Upper lobe of left lung (tissue), 6 donors: ENCODE data around the gene ZNF740. TPM values are rescaled to one million over a fixed set of nuclear protein-coding genes. Genes with fewer than 3 reads are reported as not detected.

Source experiments
- ATAC-seq, 2 donors: fragments of 200-7000 bp; cut with Tn5 transposase; one replicate each; pipeline ENCODE4 v1.9.1; 2022; ENCODE audit warnings: mild to moderate bottlenecking in 2 of 2, moderate library complexity in 2 of 2; ENCODE audit not compliant: low FRiP score in 2 of 2
- DNase-seq, 2 donors: peaks; one replicate each; pipeline ENCODE4 v3.0.0-alpha.2; 2019 to 2020
- H3K27ac ChIP-seq, 4 donors: fragments of 200-600 bp; sonication (generic); one replicate each; pipeline ENCODE4 v1.5.1; 2016 to 2019
- H3K27me3 ChIP-seq, 4 donors: fragments of 200-600 bp; sonication (generic); one replicate each; pipeline ENCODE4 v1.5.1; 2017 to 2019
- H3K36me3 ChIP-seq, 4 donors: fragments of 200-600 bp; sonication (generic); one replicate each; pipeline ENCODE4 v1.5.1; 2016 to 2019
- H3K4me1 ChIP-seq, 4 donors: fragments of 200-600 bp; sonication (generic); one replicate each; pipeline ENCODE4 v1.5.1; 2018 to 2019
- H3K4me3 ChIP-seq, 4 donors: fragments of 200-600 bp; sonication (generic); one replicate each; pipeline ENCODE4 v1.5.1; 2017 to 2019; ENCODE audit warnings: mild to moderate bottlenecking in 2 of 4, moderate library complexity in 1 of 4
- H3K9me3 ChIP-seq, 4 donors: fragments of 200-600 bp; sonication (generic); one replicate each; pipeline ENCODE4 v1.5.1; 2018 to 2019
- EP300 ChIP-seq, 4 donors: sonication (generic); formaldehyde crosslinking; IDR thresholded peaks; one replicate each; pipeline ENCODE4 v1.5.1; 2017; ENCODE audit warnings: antibody characterized with exemption in 4 of 4, control low read depth in 2 of 4
- POLR2A ChIP-seq, 4 donors: fragments of 450-650 bp; IDR thresholded peaks; one replicate each; pipeline ENCODE4 v1.5.1; 2016 to 2017; ENCODE audit warnings: antibody characterized with exemption in 4 of 4, mild to moderate bottlenecking in 2 of 4
- POLR2AphosphoS5 ChIP-seq, 2 donors: sonication (generic); formaldehyde crosslinking; IDR thresholded peaks; one replicate each; pipeline ENCODE4 v1.5.1; 2017; ENCODE audit warnings: antibody characterized with exemption in 2 of 2
- WGBS, 2 donors: methylation state at CpG; one replicate each; pipeline ENCODE4 v1.1.5; 2017 to 2018; 5-methylcytosine and 5-hydroxymethylcytosine counted together
- total RNA-seq, 6 donors: library from RNA; depleted of rRNA in 4 of 6; stranded (reverse); fragments of >200 nt in 4 of 6; gene quantifications; one replicate each; pipeline versions ENCODE4 v1.1.0 to v1.2.1, GENCODE V29; 2016 to 2021
- TF ChIP-seq, protein P1 (sequence below), 6 experiments: fragments of 450-650 bp in 4 of 6; fragments of 200-600 bp in 2 of 6; sonication (generic) in 2 of 6; IDR thresholded peaks; one replicate each; pipeline ENCODE4 v1.5.1; 2016 to 2019; ENCODE audit warnings: antibody characterized with exemption in 6 of 6
- donor health status: DM: no; HTN: no; CAD: no; lungs with moderate emphysema.
- donor health status: DM: no; HTN: yes; CAD: no; lungs with severe emphysema.

Gene ZNF740
- total RNA-seq, 6 donors from 2014 or later = 9.6 to 52.4 (median 24.0) TPM

DNA sequence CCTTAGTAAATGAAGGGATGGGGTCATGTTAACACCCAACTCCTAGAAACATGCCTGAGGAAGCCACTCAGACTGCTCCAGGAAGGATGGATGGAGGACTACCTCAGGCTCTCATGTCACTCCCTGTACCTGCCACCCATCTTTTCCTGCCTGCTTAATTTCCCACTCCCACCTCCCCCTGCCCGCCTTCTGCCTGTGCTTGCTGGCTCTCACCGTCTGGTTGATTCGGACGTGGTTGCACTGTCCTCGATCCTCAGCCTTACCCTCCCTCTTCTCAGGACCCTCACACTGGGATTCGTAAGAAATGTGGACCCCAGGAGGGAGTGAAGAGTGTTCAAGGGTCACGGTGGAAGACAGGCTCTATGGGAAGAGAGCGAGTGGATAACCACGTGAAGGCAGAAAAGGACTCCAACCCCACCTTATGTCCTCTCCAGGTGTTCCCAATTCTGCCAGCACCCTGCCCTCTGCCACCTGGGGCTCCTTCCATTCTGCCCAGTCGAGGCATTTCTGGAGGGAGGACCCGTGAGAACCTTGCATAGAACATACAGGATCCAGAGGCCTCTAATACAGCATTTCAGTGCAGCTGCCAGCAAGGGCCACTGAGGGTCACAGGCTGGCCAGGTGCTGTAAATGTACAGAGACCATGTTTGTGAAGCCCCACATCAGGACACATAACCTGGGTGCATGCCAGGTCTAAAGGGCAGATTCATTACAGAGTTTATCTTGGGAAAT is 13.6 kb downstream of the ZNF740 start:
- no peak overlapping the region for H3K4me3 ChIP-seq
- TF ChIP-seq EP300 (IDR thresholded peaks at IDR 0.05) = no peak
- no peak for TF ChIP-seq POLR2A (IDR thresholded peaks at IDR 0.05)
- no peak for TF ChIP-seq POLR2AphosphoS5 (IDR thresholded peaks at IDR 0.05)
- TF ChIP-seq, protein P1, sequence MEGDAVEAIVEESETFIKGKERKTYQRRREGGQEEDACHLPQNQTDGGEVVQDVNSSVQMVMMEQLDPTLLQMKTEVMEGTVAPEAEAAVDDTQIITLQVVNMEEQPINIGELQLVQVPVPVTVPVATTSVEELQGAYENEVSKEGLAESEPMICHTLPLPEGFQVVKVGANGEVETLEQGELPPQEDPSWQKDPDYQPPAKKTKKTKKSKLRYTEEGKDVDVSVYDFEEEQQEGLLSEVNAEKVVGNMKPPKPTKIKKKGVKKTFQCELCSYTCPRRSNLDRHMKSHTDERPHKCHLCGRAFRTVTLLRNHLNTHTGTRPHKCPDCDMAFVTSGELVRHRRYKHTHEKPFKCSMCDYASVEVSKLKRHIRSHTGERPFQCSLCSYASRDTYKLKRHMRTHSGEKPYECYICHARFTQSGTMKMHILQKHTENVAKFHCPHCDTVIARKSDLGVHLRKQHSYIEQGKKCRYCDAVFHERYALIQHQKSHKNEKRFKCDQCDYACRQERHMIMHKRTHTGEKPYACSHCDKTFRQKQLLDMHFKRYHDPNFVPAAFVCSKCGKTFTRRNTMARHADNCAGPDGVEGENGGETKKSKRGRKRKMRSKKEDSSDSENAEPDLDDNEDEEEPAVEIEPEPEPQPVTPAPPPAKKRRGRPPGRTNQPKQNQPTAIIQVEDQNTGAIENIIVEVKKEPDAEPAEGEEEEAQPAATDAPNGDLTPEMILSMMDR (IDR thresholded peaks at IDR 0.05) = no peak
- H3K9me3 ChIP-seq = no peaks in the 10 kb centered on the region
- H3K27ac ChIP-seq = no peak overlapping the region
- no peak for ATAC-seq
- WGBS, 2 donors = 75 to 76% methylated on average over 10 to 11 of the region's 11 CpGs
- peaks cover 11 to 27% (median 16%) of the 10 kb centered on the region in 4 donors for H3K4me1 ChIP-seq
- H3K27me3 ChIP-seq = no peaks in the 10 kb centered on the region
- DNase-seq = no peak
- peaks cover 0 to 14% (median 4%) of the 10 kb centered on the region in 4 donors for H3K36me3 ChIP-seq

DNA sequence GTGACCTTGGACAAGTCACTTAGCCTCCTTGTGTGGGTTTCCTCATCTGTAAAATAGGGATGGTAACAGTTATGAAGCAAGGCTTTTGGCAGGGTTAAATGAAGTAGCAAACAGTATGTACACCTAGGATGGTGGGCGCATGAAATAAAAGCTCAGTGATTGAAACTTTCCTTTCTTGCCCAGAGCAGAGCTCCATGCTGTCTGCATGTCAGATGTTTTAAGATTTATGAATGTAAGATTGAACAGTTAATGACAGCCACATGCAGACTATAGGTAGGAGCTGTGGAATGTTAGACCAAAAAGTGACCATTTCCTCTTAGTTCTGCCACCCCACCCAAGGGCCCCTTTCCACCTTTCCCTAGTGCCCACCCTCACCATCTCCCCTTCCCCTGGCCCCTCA is 14.5 kb downstream of the ZNF740 start:
- DNase-seq (no peak), ATAC-seq (no peak)
- H3K27ac ChIP-seq = no peak overlapping the region
- no peaks in the 10 kb centered on the region for H3K27me3 ChIP-seq
- H3K4me3 ChIP-seq = no peak overlapping the region
- H3K4me1 ChIP-seq = peaks cover 11 to 25% (median 15%) of the 10 kb centered on the region in 4 donors
- H3K9me3 ChIP-seq = no peaks in the 10 kb centered on the region
- peaks cover 0 to 10% (median 4%) of the 10 kb centered on the region in 4 donors for H3K36me3 ChIP-seq
- 100% methylated on average over 1 of the region's 1 CpG for WGBS, 2 donors
- TF ChIP-seq POLR2AphosphoS5 (IDR thresholded peaks at IDR 0.05) (no peak), EP300 (IDR thresholded peaks at IDR 0.05) (no peak), POLR2A (IDR thresholded peaks at IDR 0.05) (no peak)
- TF ChIP-seq, protein P1 (IDR thresholded peaks at IDR 0.05) = no peak

DNA sequence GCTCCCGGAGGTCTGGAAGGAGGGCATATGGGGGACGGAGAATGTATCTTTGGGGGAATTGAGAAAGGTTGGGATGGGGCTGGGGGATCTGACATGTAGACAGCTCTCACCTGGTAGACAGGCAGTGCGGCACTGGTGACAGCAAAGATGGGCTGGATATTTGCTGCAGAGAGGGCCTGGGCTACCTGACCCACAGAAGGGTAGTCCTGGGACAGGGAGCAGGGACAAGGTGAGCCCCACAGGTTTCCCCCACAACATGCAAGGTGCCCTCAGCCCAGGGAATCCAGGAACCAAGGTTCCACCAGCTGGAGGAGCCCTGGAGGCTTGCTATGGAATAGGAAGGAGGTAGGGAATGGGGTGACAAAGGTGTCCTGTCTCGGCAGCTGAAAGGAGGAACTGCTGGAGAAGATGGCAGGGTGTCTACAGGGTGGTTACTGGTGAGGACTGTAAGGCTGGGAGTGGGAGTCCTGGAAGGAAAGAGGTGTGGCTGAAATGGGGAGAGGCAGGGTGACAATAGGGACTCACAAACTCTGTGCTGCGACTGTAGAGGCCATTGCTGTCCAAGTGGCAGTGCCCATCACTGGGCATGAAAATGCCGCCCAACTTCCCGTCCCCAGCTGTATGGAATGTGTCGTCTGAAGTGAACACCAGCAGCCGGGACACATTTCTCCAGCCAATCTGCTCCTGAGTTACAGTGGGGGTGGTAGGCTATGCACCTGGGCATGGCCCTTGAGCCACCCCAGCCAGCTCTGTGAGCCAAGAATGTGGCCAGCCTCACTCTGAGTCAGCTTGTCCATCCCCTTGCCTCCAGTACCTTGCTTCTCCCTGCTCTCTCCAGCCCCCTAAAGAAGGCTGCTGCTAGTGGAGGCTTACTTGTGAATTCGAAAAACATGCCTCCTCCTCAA is 15.2 kb downstream of the ZNF740 start:
- TF ChIP-seq POLR2A (IDR thresholded peaks at IDR 0.05) = no peak
- TF ChIP-seq, protein P1 (IDR thresholded peaks at IDR 0.05) = no peak
- no peak for TF ChIP-seq EP300 (IDR thresholded peaks at IDR 0.05)
- no peak for DNase-seq
- H3K9me3 ChIP-seq = no peaks in the 10 kb centered on the region
- no peak overlapping the region for H3K27ac ChIP-seq
- ATAC-seq = peak in 1 of 2 donors; percentile 34
- WGBS, 2 donors = 75 to 85% methylated on average over 8 to 10 of the region's 10 CpGs
- no peaks in the 10 kb centered on the region for H3K27me3 ChIP-seq
- peaks cover 0 to 10% (median 4%) of the 10 kb centered on the region in 4 donors for H3K36me3 ChIP-seq
- H3K4me3 ChIP-seq = no peak overlapping the region
- H3K4me1 ChIP-seq = peaks cover 11 to 24% (median 13%) of the 10 kb centered on the region in 4 donors

DNA sequence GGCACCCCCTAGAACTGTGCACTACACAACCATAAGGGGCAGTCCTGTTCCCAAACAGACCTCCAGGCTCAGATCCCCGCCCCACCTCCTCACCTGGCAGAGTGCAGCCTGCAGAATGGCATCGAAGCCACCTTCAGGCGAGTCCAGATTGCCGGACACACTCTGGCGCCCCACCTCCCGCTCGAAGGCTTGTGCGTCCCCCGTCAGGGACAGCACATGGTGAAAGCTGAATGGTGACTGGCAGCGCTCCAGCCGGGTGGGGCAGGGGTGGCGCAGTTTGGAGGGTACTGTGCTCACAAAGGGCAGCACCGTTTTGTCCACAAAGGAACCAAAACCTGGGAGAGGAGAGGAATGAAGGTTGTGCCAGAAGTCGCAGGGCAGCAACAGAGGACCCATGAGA is 16.0 kb downstream of the ZNF740 start:
- H3K36me3 ChIP-seq = peaks cover 0 to 3% (median 3%) of the 10 kb centered on the region in 4 donors
- H3K9me3 ChIP-seq = no peaks in the 10 kb centered on the region
- H3K4me3 ChIP-seq = no peak overlapping the region
- TF ChIP-seq POLR2A (IDR thresholded peaks at IDR 0.05) = no peak
- TF ChIP-seq EP300 (IDR thresholded peaks at IDR 0.05) = no peak
- TF ChIP-seq, protein P1 (IDR thresholded peaks at IDR 0.05) = no peak
- no peak overlapping the region for H3K27ac ChIP-seq
- 75 to 84% methylated on average over 13 to 14 of the region's 14 CpGs for WGBS, 2 donors
- H3K27me3 ChIP-seq = no peaks in the 10 kb centered on the region
- no peak for ATAC-seq
- DNase-seq = peak in 1 of 2 donors; percentile 74
- H3K4me1 ChIP-seq = peaks cover 11 to 24% (median 13%) of the 10 kb centered on the region in 4 donors
